K562 (cell line): ENCODE results near the gene C11orf98. TPM values are rescaled to one million over a fixed set of nuclear protein-coding genes. Genes with fewer than 3 reads are reported as not detected.
A peak's percentile ranks its signal among the peaks of the same experiment; 100 is the strongest.

Experiments used
- CBX1 ChIP-seq: sonication (generic); IDR thresholded peaks from 2 replicates; pipeline ENCODE4 v1.6.1; 2016; ENCODE audit warnings: antibody characterized with exemption, low read depth, mild to moderate bottlenecking
- CCNT2 ChIP-seq: IDR thresholded peaks from 2 replicates; pipeline ENCODE4 v1.6.1; 2011; ENCODE audit warnings: borderline replicate concordance, low read depth, mild to moderate bottlenecking, moderate library complexity, mixed read lengths, low read length; ENCODE audit not compliant: insufficient read length; ENCODE audit errors: extremely low read depth
- CTBP1 ChIP-seq: fragments of 450-650 bp; IDR thresholded peaks from 2 replicates; pipeline ENCODE4 v1.6.1; 2016; ENCODE audit warnings: borderline replicate concordance
- ETV1 ChIP-seq: fragments of 450-650 bp; conservative IDR thresholded peaks from 2 replicates; pipeline ENCODE4 v1.6.1; 2016; ENCODE audit warnings: missing genetic modification characterization, control low read depth, low read depth, missing compliant biosample characterization
- HNRNPLL ChIP-seq: fragments of 200-400 bp; formaldehyde crosslinking; IDR thresholded peaks from 2 replicates; pipeline ENCODE4 v1.6.1; 2017; ENCODE audit warnings: low read length, low read depth, mild to moderate bottlenecking; ENCODE audit not compliant: poor library complexity, severe bottlenecking
- HSF4 ChIP-seq: fragments of 250-450 bp; sonication (Bioruptor Pico); IDR thresholded peaks from 2 replicates; pipeline ENCODE4 v2.1.2; 2022; ENCODE audit warnings: mild to moderate bottlenecking, moderate library complexity, borderline replicate concordance
- KAT2B ChIP-seq: IDR thresholded peaks from one replicate; pipeline ENCODE4 v1.6.1; 2012; ENCODE audit warnings: low read depth, mild to moderate bottlenecking, control low read depth, inconsistent platforms, low read length, moderate library complexity
- RBBP5 ChIP-seq: fragments of 200-600 bp; sonication (generic); IDR thresholded peaks from 2 replicates; pipeline ENCODE4 v1.6.1; 2012; ENCODE audit warnings: borderline replicate concordance, mild to moderate bottlenecking, low read length, control low read depth, inconsistent platforms; ENCODE audit not compliant: insufficient read depth, poor library complexity, severe bottlenecking
- RCOR1 ChIP-seq, 2 experiments: IDR thresholded peaks; 2 replicates each; pipeline ENCODE4 v1.6.1; 2012; ENCODE audit warnings: low read depth in 2 of 2, low read length in 2 of 2, borderline replicate concordance in 1 of 2, improper control_type of control experiment in 1 of 2
- STAG1 ChIP-seq: sonication (generic); formaldehyde crosslinking; IDR thresholded peaks from 2 replicates; pipeline ENCODE4 v1.5.0; 2020; ENCODE audit warnings: missing genetic modification reagents, borderline replicate concordance
- TEAD1 ChIP-seq, 2 experiments: fragments of 450-650 bp in 1 of 2; sonication (generic) in 1 of 2; formaldehyde crosslinking; IDR thresholded peaks; 2 replicates each; pipeline versions ENCODE4 v1.4.0 to v1.8.0; 2020 to 2022; ENCODE audit warnings: mild to moderate bottlenecking in 2 of 2, missing genetic modification reagents in 1 of 2
- TEAD4 ChIP-seq, 2 experiments: sonication (generic) in 1 of 2; formaldehyde crosslinking in 1 of 2; IDR thresholded peaks; 2 replicates each; pipeline versions ENCODE4 v1.6.1 to v1.8.0; 2012 to 2022; ENCODE audit warnings: borderline replicate concordance in 1 of 2, inconsistent platforms in 1 of 2, low read length in 1 of 2, mild to moderate bottlenecking in 1 of 2, missing genetic modification reagents in 1 of 2
- XRCC5 ChIP-seq: fragments of 200-400 bp; formaldehyde crosslinking; IDR thresholded peaks from 2 replicates; pipeline ENCODE4 v1.6.1; 2017; ENCODE audit warnings: low read depth, mild to moderate bottlenecking, low read length
- ZKSCAN1 ChIP-seq: fragments of 150-350 bp; IDR thresholded peaks from 2 replicates; pipeline ENCODE4 v1.6.1; 2016; ENCODE audit warnings: low read depth, low read length
- ZNF280B ChIP-seq: fragments of 250-450 bp; sonication (Bioruptor Pico); IDR thresholded peaks from 2 replicates; pipeline ENCODE4 v1.5.1; 2021; ENCODE audit warnings: mild to moderate bottlenecking
- polyA plus RNA-seq, 8 experiments: library from polyadenylated mRNA; depleted of rRNA in 4 of 8; stranded (reverse) in 5 of 8; unstranded in 3 of 8; fragments of >200 nt; fragmentation: Nextera tagmentation in 2 of 8; fragmentation: Illumina TruSeq in 1 of 8; extraction: Ambion mirVana in 2 of 8; extraction: Trizol in 1 of 8; gene quantifications; 2 replicates each; pipeline versions ENCODE4 v1.2.1 to v1.2.3, GENCODE V29; 2011 to 2014; ENCODE audit warnings: inconsistent platforms in 1 of 8, missing spikeins in 1 of 8
- total RNA-seq, 7 experiments: library from RNA; depleted of rRNA in 6 of 7; stranded (reverse); fragments of >200 nt in 6 of 7; fragmentation: Illumina TruSeq in 2 of 7; extraction: Trizol in 2 of 7; gene quantifications; 2 replicates each; pipeline versions ENCODE4 v1.2.1 to v1.2.3, GENCODE V29; 2011 to 2021; ENCODE audit warnings: low replicate concordance in 1 of 7
- TF ChIP-seq, protein P1 (sequence below): fragments of 450-650 bp; formaldehyde crosslinking; IDR thresholded peaks from 2 replicates; pipeline ENCODE4 v1.4.0; 2022; ENCODE audit warnings: missing genetic modification characterization
- TF ChIP-seq, protein P2 (sequence below), 2 experiments: fragments of 200-800 bp in 1 of 2; sonication (Bioruptor generic) in 1 of 2; sonication (generic) in 1 of 2; formaldehyde crosslinking in 1 of 2; IDR thresholded peaks in 1 of 2; conservative IDR thresholded peaks in 1 of 2; 2 replicates each; pipeline versions ENCODE4 v1.5.0 to v1.6.1; 2016 to 2020; ENCODE audit warnings: missing compliant biosample characterization in 1 of 2, missing genetic modification characterization in 1 of 2, missing genetic modification reagents in 1 of 2

Gene C11orf98
- total and polyA plus RNA-seq, 9 of the 15 experiments (the other 6 are each of a cell fraction or from before 2014, with no cell fraction given): 103 to 352 (median 218) TPM

GRCh38 chr11:62678770-62679696 is 14.0 kb upstream of the C11orf98 start, which contains the start of gene UBXN1 (continued):
- TF ChIP-seq RBBP5 (peak; percentile 99), CTBP1 (peak; percentile 25; the same call in 1 of the 2 replicates), CBX1 (peak; percentile 76; the same call in 1 of the 2 replicates), HSF4 (CRISPR knock-in tag) (no peak), STAG1 (CRISPR knock-in tag) (no peak), CCNT2 (peak; percentile 22), ZNF280B (CRISPR knock-in tag) (no peak), ZKSCAN1 (peak; percentile 67; the same call in 1 of the 2 replicates), TEAD1 (CRISPR knock-in tag; IDR thresholded peaks at IDR 0.05) (peak; percentile 3 to 61; a peak in 1 of 4 replicates), XRCC5 (peak; percentile 59; the same call in 1 of the 2 replicates), RCOR1 (IDR thresholded peaks at IDR 0.05; ENCODE audit: borderline replicate concordance in 1 of 2, low read depth in 2 of 2, low read length in 2 of 2) (0 out of 4 replicates have a peak, but pooled peaks of 1 of the 2 experiments have one; percentile 6), TEAD4 (IDR thresholded peaks at IDR 0.05; ENCODE audit: low read length) (no peak), TEAD4 (CRISPR knock-in tag; IDR thresholded peaks at IDR 0.05; ENCODE audit: borderline replicate concordance) (no peak), ETV1 (tag) (peak; percentile 92), KAT2B (no peak), HNRNPLL (no peak)
- TF ChIP-seq, protein P1, sequence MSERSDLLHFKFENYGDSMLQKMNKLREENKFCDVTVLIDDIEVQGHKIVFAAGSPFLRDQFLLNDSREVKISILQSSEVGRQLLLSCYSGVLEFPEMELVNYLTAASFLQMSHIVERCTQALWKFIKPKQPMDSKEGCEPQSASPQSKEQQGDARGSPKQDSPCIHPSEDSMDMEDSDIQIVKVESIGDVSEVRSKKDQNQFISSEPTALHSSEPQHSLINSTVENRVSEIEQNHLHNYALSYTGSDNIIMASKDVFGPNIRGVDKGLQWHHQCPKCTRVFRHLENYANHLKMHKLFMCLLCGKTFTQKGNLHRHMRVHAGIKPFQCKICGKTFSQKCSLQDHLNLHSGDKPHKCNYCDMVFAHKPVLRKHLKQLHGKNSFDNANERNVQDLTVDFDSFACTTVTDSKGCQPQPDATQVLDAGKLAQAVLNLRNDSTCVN (CRISPR knock-in tag): no peak
- TF ChIP-seq, protein P2, sequence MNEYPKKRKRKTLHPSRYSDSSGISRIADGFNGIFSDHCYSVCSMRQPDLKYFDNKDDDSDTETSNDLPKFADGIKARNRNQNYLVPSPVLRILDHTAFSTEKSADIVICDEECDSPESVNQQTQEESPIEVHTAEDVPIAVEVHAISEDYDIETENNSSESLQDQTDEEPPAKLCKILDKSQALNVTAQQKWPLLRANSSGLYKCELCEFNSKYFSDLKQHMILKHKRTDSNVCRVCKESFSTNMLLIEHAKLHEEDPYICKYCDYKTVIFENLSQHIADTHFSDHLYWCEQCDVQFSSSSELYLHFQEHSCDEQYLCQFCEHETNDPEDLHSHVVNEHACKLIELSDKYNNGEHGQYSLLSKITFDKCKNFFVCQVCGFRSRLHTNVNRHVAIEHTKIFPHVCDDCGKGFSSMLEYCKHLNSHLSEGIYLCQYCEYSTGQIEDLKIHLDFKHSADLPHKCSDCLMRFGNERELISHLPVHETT (CRISPR knock-in tag; conservative IDR thresholded peaks at IDR 0.05 in 1 of 2, IDR thresholded peaks at IDR 0.05 in 1 of 2): peak in 1 of 2 experiments; percentile 72; a peak in 3 of 4 replicates
